Testis (tissue), 3 donors: ENCODE data around the gene PSMA4. TPM values are rescaled to one million over a fixed set of nuclear protein-coding genes. Genes with fewer than 3 reads are reported as not detected.

Experiments
- DNase-seq: peaks from one replicate; pipeline ENCODE4 v3.0.0-alpha.2; 2019
- H3K27ac ChIP-seq, 2 donors: fragments of 200-600 bp; sonication (generic); one replicate each; pipeline ENCODE4 v1.5.1; 2019
- H3K27me3 ChIP-seq: fragments of 200-600 bp; sonication (generic); one replicate; pipeline ENCODE4 v1.5.1; 2019
- H3K36me3 ChIP-seq: fragments of 200-600 bp; sonication (generic); one replicate; pipeline ENCODE4 v1.5.1; 2017; ENCODE audit warnings: low read depth; ENCODE audit errors: missing control alignments
- H3K4me1 ChIP-seq: fragments of 200-600 bp; sonication (generic); one replicate; pipeline ENCODE4 v1.5.1; 2019
- H3K4me3 ChIP-seq, 2 donors: fragments of 200-600 bp; sonication (generic); one replicate each; pipeline ENCODE4 v1.5.1; 2017 to 2019
- H3K9me3 ChIP-seq: fragments of 200-600 bp; sonication (generic); one replicate; pipeline ENCODE4 v1.5.1; 2017
- CTCF ChIP-seq, 3 experiments: fragments of 450-650 bp in 2 of 3; fragments of 200-600 bp in 1 of 3; sonication (generic) in 1 of 3; IDR thresholded peaks; one replicate each; pipeline ENCODE4 v1.5.1; 2016 to 2019; ENCODE audit warnings: antibody characterized with exemption in 3 of 3, mild to moderate bottlenecking in 2 of 3, moderate library complexity in 1 of 3
- POLR2A ChIP-seq: fragments of 450-650 bp; IDR thresholded peaks from one replicate; pipeline ENCODE4 v1.6.1; 2017; ENCODE audit warnings: antibody characterized with exemption, mild to moderate bottlenecking, moderate library complexity
- WGBS, 2 donors: methylation state at CpG; one replicate each; pipeline ENCODE4 v1.1.5; 2018; 5-methylcytosine and 5-hydroxymethylcytosine counted together
- intact Hi-C: fragments of 100-400 bp; cut with DNase I; formaldehyde crosslinking; loops from one replicate; pipeline ENCODE4 v1.15.1; 2023; ENCODE audit warnings: low total_unique reads
- polyA plus RNA-seq: library from polyadenylated mRNA; stranded (reverse); fragments of 350-450 nt; fragmentation: Illumina TruSeq; extraction: RNeasy Lipid Tissue Mini Kit (QIAGEN cat#74804); gene quantifications from one replicate; pipeline ENCODE4 v1.2.3, GENCODE V29; 2014; ENCODE audit warnings: low read depth, low replicate concordance; ENCODE audit not compliant: insufficient read depth
- total RNA-seq, 2 donors: library from RNA; depleted of rRNA; stranded (reverse); fragments of >200 nt; gene quantifications; one replicate each; pipeline ENCODE4 v1.2.3, GENCODE V29; 2016

PSMA4 gene
- total and polyA plus RNA-seq, 3 donors from 2014 or later = 97.4 to 204 (median 117) TPM

- H3K36me3 ChIP-seq = no peaks in the 10 kb centered on the region
- intact Hi-C loops = no loop called here
- no peaks in the 10 kb centered on the region for H3K4me1 ChIP-seq
- H3K27ac ChIP-seq = no peak overlapping the region
- H3K9me3 ChIP-seq = no peaks in the 10 kb centered on the region
- 94 to 97% methylated on average over 5 of the region's 5 CpGs for WGBS, 2 donors
- H3K4me3 ChIP-seq = no peak overlapping the region
- no peaks in the 10 kb centered on the region for H3K27me3 ChIP-seq
- no peak for TF ChIP-seq CTCF (IDR thresholded peaks at IDR 0.05)
- no peak for TF ChIP-seq POLR2A
- DNase-seq = no peak
These were observed 16.0 kb upstream of the PSMA4 start for GRCh38 chr15:78524230-78524629.

GRCh38 chr15:78527325-78527724, 12.9 kb upstream of the PSMA4 start:
- no peaks in the 10 kb centered on the region for H3K4me1 ChIP-seq
- H3K27me3 ChIP-seq = no peaks in the 10 kb centered on the region
- no peak overlapping the region for H3K4me3 ChIP-seq
- H3K36me3 ChIP-seq = no peaks in the 10 kb centered on the region
- 78 to 83% methylated on average over 5 of the region's 5 CpGs for WGBS, 2 donors
- no peak for TF ChIP-seq CTCF (IDR thresholded peaks at IDR 0.05)
- no peak for TF ChIP-seq POLR2A
- no peak for DNase-seq
- H3K9me3 ChIP-seq = no peaks in the 10 kb centered on the region
- H3K27ac ChIP-seq = no peak overlapping the region
- intact Hi-C loops = no loop called here

DNA sequence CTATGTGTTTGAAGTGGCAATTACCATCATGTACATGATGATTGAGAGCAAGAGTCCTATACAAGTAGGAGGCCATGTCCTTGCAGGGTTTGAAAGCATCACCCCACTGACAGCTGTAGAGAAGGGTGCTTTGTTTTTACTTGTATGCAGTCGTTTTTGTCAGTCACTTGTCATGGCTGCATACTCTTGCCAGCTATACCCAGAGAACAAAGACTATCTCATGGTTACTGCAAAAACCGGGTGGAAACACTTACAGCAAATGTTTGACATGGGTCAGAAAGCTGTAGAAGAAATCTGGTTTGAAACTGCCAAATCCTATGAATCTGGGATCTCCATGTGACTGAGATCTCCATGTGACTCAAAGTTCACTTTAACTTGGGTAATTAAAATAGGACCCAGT, 6.9 kb upstream of the PSMA4 start:
- Histone ChIP-seq H3K36me3 (no peaks in the 10 kb centered on the region), H3K27me3 (no peaks in the 10 kb centered on the region), H3K4me1 (no peaks in the 10 kb centered on the region), H3K27ac (no peak overlapping the region), H3K9me3 (no peaks in the 10 kb centered on the region), H3K4me3 (no peak overlapping the region)
- TF ChIP-seq POLR2A (no peak), CTCF (IDR thresholded peaks at IDR 0.05) (no peak)
- intact Hi-C loops = no loop called here
- 68 to 75% methylated on average over 2 of the region's 2 CpGs for WGBS, 2 donors
- no peak for DNase-seq

- no peaks in the 10 kb centered on the region for H3K36me3 ChIP-seq
- WGBS, 2 donors = 81 to 90% methylated on average over 1 of the region's 1 CpG
- H3K27me3 ChIP-seq = no peaks in the 10 kb centered on the region
- TF ChIP-seq CTCF (IDR thresholded peaks at IDR 0.05) (no peak), POLR2A (no peak)
- DNase-seq = no peak
- intact Hi-C loops = no loop called here
- H3K9me3 ChIP-seq = no peaks in the 10 kb centered on the region
- no peak overlapping the region for H3K4me3 ChIP-seq
- peaks cover 2% of the 10 kb centered on the region for H3K4me1 ChIP-seq
- no peak overlapping the region for H3K27ac ChIP-seq
These were observed 4.1 kb upstream of the PSMA4 start for GRCh38 chr15:78536134-78536533.

- Histone ChIP-seq H3K9me3 (no peaks in the 10 kb centered on the region), H3K4me1 (peaks cover 11% of the 10 kb centered on the region), H3K27me3 (no peaks in the 10 kb centered on the region), H3K4me3 (no peak overlapping the region), H3K36me3 (no peaks in the 10 kb centered on the region), H3K27ac (no peak overlapping the region)
- no peak for DNase-seq
- intact Hi-C loops = no loop called here
- TF ChIP-seq POLR2A (no peak), CTCF (IDR thresholded peaks at IDR 0.05) (no peak)
- 73 to 82% methylated on average over 5 of the region's 5 CpGs for WGBS, 2 donors
These were observed 2.9 kb upstream of the PSMA4 start for GRCh38 chr15:78537266-78537905.
